SKM-1 treated with dmso at 0.1 percent for 144 hours (cell line): ENCODE data around the gene NAGS.
"Not testable (repeated sequence)": the region's sequence is repeated elsewhere in the genome, so short reads cannot be mapped to it uniquely, and the experiment has no call there.

ENCODE experiments used
- DNase-seq: peaks from one replicate; lab custom pipeline; 2025; ENCODE audit not compliant: unreplicated experiment; lab: John Stamatoyannopoulos, UW

NAGS gene

DNA sequence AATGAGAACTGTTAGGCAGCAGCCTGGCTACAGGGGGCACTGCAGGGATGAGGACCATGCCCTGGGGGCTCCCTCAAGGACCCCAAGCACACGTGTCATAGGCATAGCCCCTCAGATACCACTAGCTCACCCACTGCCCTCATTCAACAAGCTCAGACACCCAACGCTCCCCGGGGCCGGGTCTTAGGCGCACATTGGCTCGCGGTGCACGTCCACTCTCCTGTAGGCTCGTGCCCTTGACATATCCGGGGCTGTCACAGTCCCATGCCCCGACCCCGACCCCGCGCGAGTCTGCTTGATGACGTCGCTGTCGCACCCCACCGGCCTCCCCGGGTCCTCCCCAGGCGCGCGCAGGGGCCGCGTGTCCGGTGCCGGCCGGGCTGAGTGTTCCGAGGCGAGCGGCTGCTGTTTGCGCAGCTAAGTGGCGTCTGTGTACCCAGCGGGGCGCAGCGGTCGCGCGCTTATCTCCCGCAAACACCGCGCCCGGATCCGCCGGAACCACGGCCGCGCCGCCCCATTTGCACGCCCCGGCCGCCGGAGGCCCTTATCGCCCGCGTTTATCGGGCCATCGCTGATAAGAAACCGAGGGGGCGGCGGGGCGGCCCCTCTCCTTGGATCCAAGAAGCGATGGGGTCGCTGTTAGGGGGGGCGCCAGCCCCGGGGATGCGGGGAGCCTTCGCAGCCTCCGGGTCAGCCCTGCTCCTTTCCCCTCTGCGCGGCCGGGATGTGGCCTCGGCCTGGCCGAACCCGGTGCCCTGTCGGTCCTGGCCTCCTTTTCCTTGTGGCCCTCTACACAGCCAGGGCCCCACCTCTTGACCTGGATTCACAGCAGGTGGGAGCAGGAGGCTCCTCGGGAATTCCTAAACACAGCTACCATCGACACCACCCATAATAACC lies 20.7 kb upstream of the NAGS start:
- no peak for DNase-seq

DNA sequence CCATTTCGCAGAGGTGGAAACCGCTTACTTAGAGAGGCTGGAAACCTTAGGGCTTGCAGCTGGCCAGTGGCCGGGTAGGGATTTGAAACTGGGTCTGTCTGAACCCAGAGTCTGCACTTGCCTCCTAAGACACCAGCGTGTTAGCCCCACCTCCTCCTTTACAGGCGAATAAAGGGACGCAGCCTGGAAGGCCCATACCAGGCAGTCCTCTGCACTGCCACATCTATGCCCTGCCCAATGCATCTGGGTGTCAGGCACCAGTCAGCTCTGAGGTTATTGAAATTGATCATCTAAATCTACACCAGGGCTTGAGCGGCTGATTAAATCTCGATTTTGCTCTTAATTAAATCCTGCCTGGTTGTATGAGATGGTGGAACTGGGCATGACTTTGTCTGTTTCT lies 19.9 kb upstream of the NAGS start:
- DNase-seq = no peak

- no peak for DNase-seq
Observed at GRCh38 chr17:43986225-43986981, 18.0 kb upstream of the NAGS start.

DNA sequence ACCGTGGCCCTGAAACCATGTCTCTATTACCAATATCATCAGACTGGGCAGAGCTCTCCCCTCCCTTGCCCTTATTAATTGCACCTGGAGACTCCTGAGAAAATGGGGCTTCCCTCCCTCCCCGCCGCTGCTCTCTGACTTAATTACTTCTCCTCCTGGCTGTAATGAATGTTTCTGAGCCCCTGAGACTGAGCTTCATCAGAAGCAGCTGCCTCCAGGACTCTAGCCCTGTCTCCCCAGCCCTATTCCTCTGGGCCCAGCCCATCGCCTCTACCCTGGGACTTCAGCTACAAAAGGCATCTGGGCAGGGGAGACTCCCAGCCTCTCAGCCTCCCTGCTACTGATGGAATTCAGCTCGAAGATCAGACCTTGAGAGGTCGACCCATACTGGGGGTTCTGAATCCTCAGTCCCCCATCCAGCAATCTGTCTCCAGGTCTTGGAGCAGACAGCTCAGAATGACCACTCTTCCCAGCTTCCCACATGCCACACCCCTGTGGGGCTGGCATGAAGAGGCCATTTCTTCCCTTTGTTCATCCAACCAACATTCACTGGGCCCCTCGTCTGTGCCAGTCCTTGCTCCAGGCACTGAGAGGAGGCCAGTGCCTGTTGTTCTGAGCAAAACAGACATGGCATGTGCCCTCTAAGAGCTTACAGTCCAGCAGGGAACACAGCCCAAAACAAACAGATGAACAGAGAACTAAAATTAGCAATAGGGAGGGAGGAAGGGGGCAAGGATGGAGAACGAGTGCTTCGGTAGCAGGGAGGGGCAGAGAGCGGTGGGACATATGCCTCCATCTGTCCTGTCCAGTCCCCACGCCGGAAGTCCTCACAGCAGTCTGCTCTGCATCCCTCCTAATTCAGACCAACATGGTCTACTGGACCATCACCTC lies 17.0 kb upstream of the NAGS start:
- DNase-seq = no peak

- no peak for DNase-seq
Observed at GRCh38 chr17:43988301-43988700, 16.1 kb upstream of the NAGS start.

GRCh38 chr17:43992641-43993040 lies 11.8 kb upstream of the NAGS start:
- no peak for DNase-seq

DNA sequence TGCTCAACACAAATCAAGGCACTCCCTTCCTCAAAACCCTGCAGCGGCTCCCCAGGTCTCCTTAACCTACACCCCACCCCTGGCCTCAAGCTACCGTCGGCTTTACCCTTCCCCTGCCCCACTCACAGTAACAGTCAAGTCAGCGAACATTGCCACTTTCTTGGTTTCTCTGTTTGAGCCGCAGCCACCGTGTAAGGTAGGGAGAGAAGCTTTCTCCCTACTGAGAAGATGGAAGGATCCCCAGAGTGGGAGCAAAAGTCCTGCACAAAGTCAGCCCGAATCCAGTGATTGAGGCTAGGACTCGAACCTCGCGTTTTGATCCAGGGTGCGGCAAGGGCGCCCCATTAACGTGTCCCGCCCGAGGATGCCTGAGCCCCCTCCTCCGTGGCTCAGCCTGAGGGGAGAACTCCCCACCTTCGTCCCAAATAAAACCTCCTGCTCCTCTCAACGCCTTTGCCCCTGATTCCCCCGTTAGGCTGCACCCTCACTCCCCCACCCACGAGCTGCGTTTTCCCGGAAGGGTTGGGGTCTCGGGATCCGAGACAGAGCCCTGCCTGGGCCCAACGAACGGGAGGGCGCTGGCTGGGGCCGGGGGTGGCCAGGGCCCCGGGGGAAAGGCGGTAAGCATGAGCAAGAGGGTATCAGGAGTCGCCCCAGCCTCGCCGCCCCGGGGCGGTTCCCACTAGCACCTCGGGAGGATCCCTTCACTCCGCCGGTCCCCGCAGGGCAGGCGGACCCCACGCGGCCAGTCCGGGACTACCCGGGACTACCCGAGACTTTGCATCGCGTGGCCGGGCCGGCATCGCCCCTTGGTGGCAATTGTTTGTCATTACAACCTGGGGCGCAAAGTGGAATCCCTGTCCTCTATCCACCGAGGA lies 9.9 kb upstream of the NAGS start:
- peak; percentile 46 for DNase-seq

DNA sequence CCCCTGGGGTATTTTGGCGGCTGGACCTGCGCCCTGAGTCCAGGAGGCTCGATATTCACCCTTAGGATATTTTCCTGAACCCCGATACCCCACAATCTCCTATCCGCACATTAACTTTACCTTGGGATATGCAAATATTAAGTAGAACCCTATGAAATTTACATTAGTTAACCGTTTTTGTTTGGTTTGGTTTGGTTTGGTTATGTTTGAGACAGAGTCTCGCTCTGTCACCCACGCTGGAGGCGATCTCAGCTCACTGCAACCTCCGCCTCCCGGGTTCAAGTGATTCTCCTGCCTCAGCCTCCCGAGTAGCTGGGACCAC lies 9.3 kb upstream of the NAGS start:
- DNase-seq = no peak

DNA sequence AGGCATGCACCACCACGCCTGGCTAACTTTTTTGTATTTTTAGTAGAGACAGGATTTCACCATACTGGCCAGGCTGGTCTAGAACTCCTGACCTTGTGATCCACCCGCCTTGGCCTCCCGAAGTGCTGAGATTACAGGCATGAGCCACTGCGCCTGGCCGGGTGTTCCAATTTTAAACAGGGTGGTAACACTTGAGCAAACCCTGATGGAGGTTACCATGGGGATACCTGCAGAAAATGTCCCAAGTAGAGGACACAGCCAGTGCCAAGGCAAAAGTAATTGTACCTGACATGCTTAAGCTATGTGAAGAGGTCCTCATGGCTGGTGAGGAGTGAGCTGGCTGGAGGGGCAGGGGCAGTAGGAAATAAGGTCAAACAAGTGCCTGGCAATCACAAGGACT lies 7.2 kb upstream of the NAGS start:
- DNase-seq = not testable (repeated sequence)

DNA sequence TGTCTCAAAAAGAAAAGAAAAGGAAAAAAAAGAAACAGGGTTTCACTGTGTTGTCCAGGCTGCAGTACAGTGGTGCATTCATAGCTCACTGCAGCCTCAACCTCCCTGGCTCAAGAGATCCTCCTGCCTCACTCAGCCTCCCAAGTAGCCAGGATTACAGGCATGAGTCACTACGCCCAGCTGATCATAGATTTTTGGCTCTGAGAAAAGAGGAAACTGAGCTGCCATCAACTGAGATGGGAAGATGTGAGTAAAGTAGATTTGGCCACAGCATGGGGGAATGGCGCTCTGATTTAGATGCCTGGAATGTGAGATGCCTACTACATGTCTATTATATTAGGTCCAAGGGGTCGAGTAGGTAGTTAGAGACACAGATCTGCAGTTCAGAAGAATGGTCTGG lies 5.9 kb upstream of the NAGS start:
- peak; percentile 39 for DNase-seq

DNA sequence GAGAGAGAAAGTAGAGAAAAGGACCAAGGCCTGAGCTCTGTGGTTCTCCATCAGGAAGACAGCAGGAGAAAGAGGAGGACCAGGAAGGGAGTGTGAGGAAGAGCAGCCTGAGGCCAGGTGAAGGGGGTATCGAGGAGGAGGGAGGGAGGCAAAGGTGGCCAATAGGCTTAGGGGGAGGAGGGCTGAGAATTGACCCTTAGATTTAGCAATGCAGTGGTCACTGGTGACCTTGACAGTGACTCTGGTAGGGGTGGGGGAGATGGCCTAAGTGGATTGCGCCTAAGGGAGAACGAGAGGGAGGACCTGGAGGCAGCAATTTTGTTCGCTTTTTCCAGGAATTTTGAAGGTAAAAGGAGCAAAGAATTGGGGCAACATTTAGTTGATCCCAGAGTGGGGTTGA lies 5.4 kb upstream of the NAGS start:
- no peak for DNase-seq

- DNase-seq = no peak
Observed at GRCh38 chr17:44000141-44000860, 4.1 kb upstream of the NAGS start.

- DNase-seq = no peak
Observed at GRCh38 chr17:44000871-44001460, 3.5 kb upstream of the NAGS start.

DNA sequence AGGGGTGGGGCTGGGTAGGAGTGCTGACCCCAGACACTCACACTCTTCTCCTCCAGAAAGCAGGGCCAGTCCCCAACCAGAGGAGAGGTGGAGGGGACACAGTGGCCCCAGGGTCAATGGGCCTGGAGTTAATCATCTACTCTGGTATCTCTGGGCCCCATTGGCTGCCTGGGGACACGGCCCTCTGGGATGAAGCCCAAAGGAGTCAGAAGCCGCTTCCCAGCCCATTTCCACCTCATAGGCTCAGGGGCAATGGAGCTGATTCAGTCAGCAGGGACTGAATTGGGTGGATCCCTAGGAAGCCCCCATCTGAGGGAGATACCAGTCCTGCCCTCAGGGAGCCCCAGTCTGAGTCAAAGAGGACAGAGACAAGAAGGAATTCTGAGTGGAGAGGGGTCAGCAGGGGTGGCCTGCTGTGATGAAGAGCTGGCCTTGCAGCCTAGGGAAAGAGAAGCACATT lies 2.9 kb upstream of the NAGS start:
- DNase-seq = no peak

GRCh38 chr17:44002141-44002848 lies 2.1 kb upstream of the NAGS start:
- DNase-seq = no peak

- no peak for DNase-seq
Observed at GRCh38 chr17:44004761-44005526, 522 bp downstream of the NAGS start.

DNA sequence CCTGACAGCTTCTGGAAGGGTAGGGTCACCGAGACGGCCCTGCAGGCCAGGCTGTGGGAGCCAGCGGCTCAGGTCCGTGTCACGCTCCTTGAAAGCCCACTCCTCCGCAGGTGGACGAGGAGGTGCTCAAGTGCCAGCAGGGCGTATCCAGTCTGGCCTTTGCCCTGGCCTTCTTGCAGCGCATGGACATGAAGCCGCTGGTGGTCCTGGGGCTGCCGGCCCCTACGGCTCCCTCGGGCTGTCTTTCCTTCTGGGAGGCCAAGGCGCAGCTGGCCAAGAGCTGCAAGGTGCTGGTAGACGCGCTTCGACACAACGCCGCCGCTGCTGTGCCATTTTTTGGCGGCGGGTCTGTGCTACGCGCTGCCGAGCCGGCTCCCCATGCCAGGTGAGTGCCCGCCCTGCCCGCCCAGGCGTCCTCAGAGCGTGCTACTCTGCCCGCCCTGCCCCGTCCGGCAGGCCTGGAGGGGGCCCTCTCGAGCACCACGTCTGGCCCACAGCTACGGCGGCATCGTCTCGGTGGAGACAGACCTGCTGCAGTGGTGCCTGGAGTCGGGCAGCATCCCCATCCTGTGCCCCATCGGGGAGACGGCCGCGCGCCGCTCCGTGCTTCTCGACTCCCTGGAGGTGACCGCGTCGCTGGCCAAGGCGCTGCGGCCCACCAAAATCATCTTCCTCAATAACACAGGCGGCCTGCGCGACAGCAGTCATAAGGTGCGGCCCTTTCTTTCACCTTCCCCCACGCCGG lies 1.3 kb downstream of the NAGS start:
- no peak for DNase-seq
